Transverse colon (tissue), 4 donors: ENCODE data around the gene SECTM1. TPM values are rescaled to one million over a fixed set of nuclear protein-coding genes. Genes with fewer than 3 reads are reported as not detected.
"Not testable (repeated sequence)": the region's sequence is repeated elsewhere in the genome, so short reads cannot be mapped to it uniquely, and the experiment has no call there.

Source experiments
- DNase-seq: peaks from one replicate; pipeline ENCODE4 v3.0.0-alpha.2; 2019
- H3K27ac ChIP-seq, 4 donors: fragments of 200-600 bp; sonication (generic); 2 replicates each; pipeline ENCODE4 v1.5.1; 2016 to 2018; ENCODE audit warnings: inconsistent platforms in 4 of 4
- H3K27me3 ChIP-seq: fragments of 200-600 bp; sonication (generic); 2 replicates; pipeline ENCODE4 v1.5.1; 2017; ENCODE audit warnings: inconsistent platforms
- H3K36me3 ChIP-seq, 4 donors: fragments of 200-600 bp; sonication (generic); 2 replicates each; pipeline ENCODE4 v1.5.1; 2017 to 2019; ENCODE audit warnings: inconsistent platforms in 4 of 4
- H3K4me1 ChIP-seq, 4 donors: fragments of 200-600 bp; sonication (generic); 2 replicates each; pipeline ENCODE4 v1.5.1; 2017 to 2020; ENCODE audit warnings: inconsistent platforms in 4 of 4
- H3K4me3 ChIP-seq, 4 donors: fragments of 200-600 bp; sonication (generic); 1 replicate in 1 of 4; 2 replicates in 3 of 4; pipeline versions ENCODE4 v1.5.1 to v1.6.1; 2017 to 2019; ENCODE audit warnings: inconsistent platforms in 4 of 4
- H3K9me3 ChIP-seq, 2 donors: fragments of 200-600 bp; sonication (generic); 2 replicates each; pipeline ENCODE4 v1.5.1; 2017 to 2019; ENCODE audit warnings: inconsistent platforms in 2 of 2
- CTCF ChIP-seq, 5 experiments: fragments of 200-600 bp in 3 of 5; fragments of 450-650 bp in 2 of 5; sonication (generic) in 3 of 5; IDR thresholded peaks; 1 replicate in 2 of 5; 2 replicates in 3 of 5; pipeline ENCODE4 v1.5.1; 2016 to 2017; ENCODE audit warnings: antibody characterized with exemption in 5 of 5, inconsistent platforms in 3 of 5, mild to moderate bottlenecking in 2 of 5, moderate library complexity in 1 of 5
- EP300 ChIP-seq: sonication (generic); formaldehyde crosslinking; IDR thresholded peaks from one replicate; pipeline ENCODE4 v1.6.1; 2017; ENCODE audit warnings: antibody characterized with exemption, low read depth
- POLR2A ChIP-seq: fragments of 450-650 bp; IDR thresholded peaks from one replicate; pipeline ENCODE4 v1.6.1; 2016; ENCODE audit warnings: antibody characterized with exemption, mild to moderate bottlenecking, moderate library complexity
- POLR2AphosphoS5 ChIP-seq, 3 donors: sonication (generic); formaldehyde crosslinking; IDR thresholded peaks; one replicate each; pipeline ENCODE4 v1.6.1; 2016; ENCODE audit warnings: antibody characterized with exemption in 3 of 3
- WGBS, 2 donors: methylation state at CpG; one replicate each; pipeline ENCODE4 v1.1.5; 2018; ENCODE audit warnings: low coverage in 1 of 2; 5-methylcytosine and 5-hydroxymethylcytosine counted together
- in situ Hi-C, 4 donors: fragments of 200-750 bp; cut with MboI; loops; one replicate each; pipeline versions ENCODE4 v1.15.0 to v1.15.1; 2017; ENCODE audit warnings: low sequenced_read_pairs in 3 of 4, low pct_ligation_motif_present in 1 of 4, low pct_unique_long_range_greater_than_20kb in 1 of 4
- intact Hi-C: fragments of 100-400 bp; cut with DNase I; formaldehyde crosslinking; loops from one replicate; pipeline ENCODE4 v1.15.1; 2023; ENCODE audit warnings: low total_unique reads
- total RNA-seq, 4 donors: library from RNA; depleted of rRNA; stranded (reverse); fragments of >200 nt; gene quantifications; one replicate each; pipeline ENCODE4 v1.1.0, GENCODE V29; 2016

SECTM1 gene
- total RNA-seq, 4 donors from 2014 or later = 5.8 to 127 (median 107) TPM

GRCh38 chr17:82361885-82362633 lies 28.5 kb upstream of the SECTM1 start:
- no peak overlapping the region for H3K4me3 ChIP-seq
- 96% methylated on average over 6 of the region's 6 CpGs; no CpG with 5 or more reads in 1 of the 2 donors for WGBS, 2 donors
- no peaks in the 10 kb centered on the region for H3K9me3 ChIP-seq
- H3K36me3 ChIP-seq = no peaks in the 10 kb centered on the region
- peaks cover 17% of the 10 kb centered on the region for H3K27me3 ChIP-seq
- TF ChIP-seq POLR2A = no peak
- TF ChIP-seq POLR2AphosphoS5 (IDR thresholded peaks at IDR 0.05) = no peak
- no peak for TF ChIP-seq CTCF (IDR thresholded peaks at IDR 0.05)
- TF ChIP-seq EP300 = no peak
- no peak overlapping the region for H3K27ac ChIP-seq
- H3K4me1 ChIP-seq = peaks cover 0 to 8% (median under 1%) of the 10 kb centered on the region in 4 donors
- no peak for DNase-seq
- in situ Hi-C loops = no loop called here
- intact Hi-C loops = no loop called here

GRCh38 chr17:82359451-82360074 lies 26.0 kb upstream of the SECTM1 start:
- H3K4me3 ChIP-seq, H3K4me1 ChIP-seq, H3K9me3 ChIP-seq, H3K27ac ChIP-seq, H3K36me3 ChIP-seq, DNase-seq: not testable (repeated sequence)
- in situ Hi-C loops (loop anchor here in 2 of 4 donors (5.0 to 10.0 kb wide), 3 partner anchors 48 to 195 kb away; partner anchors contain the start of genes HEXD (in 1 of the 2) and OGFOD3 (in 1 of the 2)), intact Hi-C loops (loop anchor here (5.0 kb wide), 1 partner anchor 53 kb away; no protein-coding TSS in a partner anchor)
- WGBS, 2 donors = 75 to 80% methylated on average over 1 of the region's 1 CpG
- peaks cover 38% of the 10 kb centered on the region for H3K27me3 ChIP-seq

- Histone ChIP-seq H3K9me3 (no peaks in the 10 kb centered on the region), H3K4me3 (no peak within 1 kb of the TSS), H3K4me1 (no peaks in the 10 kb centered on the region), H3K36me3 (no peaks in the 10 kb centered on the region), H3K27ac (no peak within 1 kb of the TSS), H3K27me3 (peaks cover 38% of the 10 kb centered on the region)
- WGBS, 2 donors = 60 to 64% methylated on average over 10 to 21 of the region's 21 CpGs
- TF ChIP-seq CTCF (IDR thresholded peaks at IDR 0.05) (no peak), POLR2AphosphoS5 (IDR thresholded peaks at IDR 0.05) (no peak), EP300 (no peak), POLR2A (no peak)
- no peak for DNase-seq
- in situ Hi-C loops (loop anchor here in 2 of 4 donors (5.0 to 10.0 kb wide), 3 partner anchors 49 to 196 kb away; partner anchors contain the start of genes HEXD (in 1 of the 2) and OGFOD3 (in 1 of the 2)), intact Hi-C loops (loop anchor here (5.0 kb wide), 1 partner anchor 54 kb away; no protein-coding TSS in a partner anchor)
Measured at GRCh38 chr17:82358465-82359350, 25.1 kb upstream of the SECTM1 start, which contains the start of gene TEX19. TSS of gene TEX19 (plus strand) at chr17:82359247. CDS start at chr17:82362151, 2,904 bp downstream.

- in situ Hi-C loops (loop anchor here in 2 of 4 donors (5.0 to 10.0 kb wide), 3 partner anchors 50 to 197 kb away; partner anchors contain the start of genes HEXD (in 1 of the 2) and OGFOD3 (in 1 of the 2)), intact Hi-C loops (loop anchor here (5.0 kb wide), 1 partner anchor 55 kb away; no protein-coding TSS in a partner anchor)
- H3K27me3 ChIP-seq = peaks cover 38% of the 10 kb centered on the region
- WGBS, 2 donors = 48% methylated on average over 2 of the region's 2 CpGs; no CpG with 5 or more reads in 1 of the 2 donors
- no peaks in the 10 kb centered on the region for H3K36me3 ChIP-seq
- no peak overlapping the region for H3K4me3 ChIP-seq
- no peak overlapping the region for H3K27ac ChIP-seq
- no peak for DNase-seq
- no peaks in the 10 kb centered on the region for H3K4me1 ChIP-seq
- no peak for TF ChIP-seq CTCF (IDR thresholded peaks at IDR 0.05)
- TF ChIP-seq EP300 = no peak
- no peak for TF ChIP-seq POLR2AphosphoS5 (IDR thresholded peaks at IDR 0.05)
- H3K9me3 ChIP-seq = no peaks in the 10 kb centered on the region
Measured at GRCh38 chr17:82357394-82357793, 23.8 kb upstream of the SECTM1 start.
